GM21390 (cell line): Measurements from ENCODE around the gene MUC5AC.
"Not testable (repeated sequence)": the region's sequence is repeated elsewhere in the genome, so short reads cannot be mapped to it uniquely, and the experiment has no call there.

Experiments used
- ATAC-seq: cut with Tn5 transposase; IDR thresholded peaks from one replicate; pipeline ENCODE4 v1.9.1; 2021; ENCODE audit not compliant: unreplicated experiment

Gene MUC5AC

GRCh38 chr11:1234771-1235305 lies 77.1 kb downstream of the MUC5AC start:
- ATAC-seq: no peak

GRCh38 chr11:1235306-1235900 lies 77.7 kb downstream of the MUC5AC start:
- ATAC-seq: no peak

GRCh38 chr11:1235901-1236315 lies 78.2 kb downstream of the MUC5AC start:
- no peak for ATAC-seq

GRCh38 chr11:1236316-1237127 lies 78.8 kb downstream of the MUC5AC start:
- no peak for ATAC-seq

GRCh38 chr11:1237128-1237580 lies 79.4 kb downstream of the MUC5AC start:
- no peak for ATAC-seq

GRCh38 chr11:1237851-1238250 lies 80.1 kb downstream of the MUC5AC start:
- ATAC-seq: no peak

- no peak for ATAC-seq
Measured at GRCh38 chr11:1238767-1239595, 81.2 kb downstream of the MUC5AC start.

GRCh38 chr11:1239596-1240205 lies 81.9 kb downstream of the MUC5AC start:
- no peak for ATAC-seq

GRCh38 chr11:1240771-1241170 lies 83.0 kb downstream of the MUC5AC start:
- no peak for ATAC-seq

GRCh38 chr11:1241706-1242105 lies 84.0 kb downstream of the MUC5AC start:
- ATAC-seq: no peak

GRCh38 chr11:1242289-1242688 lies 84.5 kb downstream of the MUC5AC start:
- ATAC-seq: no peak

GRCh38 chr11:1242751-1243150 lies 85.0 kb downstream of the MUC5AC start:
- not testable (repeated sequence) for ATAC-seq

GRCh38 chr11:1243521-1243920 lies 85.8 kb downstream of the MUC5AC start:
- not testable (repeated sequence) for ATAC-seq

GRCh38 chr11:1244557-1244956 lies 86.8 kb downstream of the MUC5AC start:
- not testable (repeated sequence) for ATAC-seq

GRCh38 chr11:1245717-1246116 lies 88.0 kb downstream of the MUC5AC start:
- not testable (repeated sequence) for ATAC-seq

GRCh38 chr11:1246301-1246700 lies 88.5 kb downstream of the MUC5AC start:
- not testable (repeated sequence) for ATAC-seq

GRCh38 chr11:1247026-1247425 lies 89.3 kb downstream of the MUC5AC start:
- not testable (repeated sequence) for ATAC-seq

- ATAC-seq: not testable (repeated sequence)
Measured at GRCh38 chr11:1248951-1249350, 91.2 kb downstream of the MUC5AC start.

- not testable (repeated sequence) for ATAC-seq
Measured at GRCh38 chr11:1250411-1250810, 92.7 kb downstream of the MUC5AC start.
